Measurements from ENCODE around the gene SMU1.

- TF ChIP-seq SP1 (IDR thresholded peaks at IDR 0.05) = no peak
- no peak for TF ChIP-seq BHLHE40 (IDR thresholded peaks at IDR 0.05; ENCODE audit: borderline replicate concordance)
- no peak for TF ChIP-seq FOXA1 (IDR thresholded peaks at IDR 0.05)
- no peak for TF ChIP-seq FOXK2 (IDR thresholded peaks at IDR 0.05)
- no peak for TF ChIP-seq HDGF (IDR thresholded peaks at IDR 0.05; ENCODE audit: borderline replicate concordance)
- TF ChIP-seq L3MBTL2 (conservative IDR thresholded peaks at IDR 0.05) = no peak
- no peak for TF ChIP-seq SUZ12 (IDR thresholded peaks at IDR 0.05)
- TF ChIP-seq FOXM1 (IDR thresholded peaks at IDR 0.05; ENCODE audit: borderline replicate concordance) = no peak
- TF ChIP-seq ARNT (IDR thresholded peaks at IDR 0.05) = no peak
- no peak for TF ChIP-seq ZNF384 (IDR thresholded peaks at IDR 0.05)
- TF ChIP-seq PKNOX1 (IDR thresholded peaks at IDR 0.05) = no peak
- no peak for TF ChIP-seq TARDBP (IDR thresholded peaks at IDR 0.05)
- no peak for TF ChIP-seq NFRKB (IDR thresholded peaks at IDR 0.05)
Observed at GRCh38 chr9:33110686-33111085, 34.2 kb upstream of the SMU1 start.

Measured in HEK293T (cell line).